Natural killer cell treated with Interleukin-12 subunit alpha and Interleukin-12 subunit beta and Interleukin-15 and Interleukin-18, amount 100 ng/mL, for 72 hours (primary cell): ENCODE measurements around the gene LRIG1. TPM values are rescaled to one million over a fixed set of nuclear protein-coding genes. Genes with fewer than 3 reads are reported as not detected.

Source experiments
- ATAC-seq, 2 donors: fragments of 150-1000 bp; cut with Tn5 transposase in 1 of 2; sonication (Bioruptor Pico), chemical (Tn5 transposase) in 1 of 2; 2 replicates each; pipeline ENCODE4 v1.10.0; 2021
- DNase-seq: peaks from one replicate; pipeline ENCODE4 v3.0.0; 2022; ENCODE audit warnings: low spot score
- H3K27ac Mint-ChIP-seq, 2 donors: 1 replicate in 1 of 2; 2 replicates in 1 of 2; pipeline ENCODE4 v1.8.0; 2022; ENCODE audit warnings: mixed read lengths in 2 of 2, mild to moderate bottlenecking in 1 of 2, moderate library complexity in 1 of 2
- H3K27me3 Mint-ChIP-seq, 2 donors: 1 replicate in 1 of 2; 2 replicates in 1 of 2; pipeline ENCODE4 v1.8.0; 2022; ENCODE audit warnings: mixed read lengths in 2 of 2
- H3K36me3 Mint-ChIP-seq: one replicate; pipeline ENCODE4 v1.8.0; 2022; ENCODE audit warnings: mixed read lengths
- H3K4me1 Mint-ChIP-seq, 2 donors: 1 replicate in 1 of 2; 2 replicates in 1 of 2; pipeline ENCODE4 v1.8.0; 2022; ENCODE audit warnings: low read depth in 2 of 2, mixed read lengths in 2 of 2, mild to moderate bottlenecking in 1 of 2
- H3K4me3 Mint-ChIP-seq: one replicate; pipeline ENCODE4 v1.8.0; 2022; ENCODE audit warnings: mixed read lengths
- H3K9me3 Mint-ChIP-seq: 2 replicates; pipeline ENCODE4 v1.8.0; 2022; ENCODE audit warnings: mixed read lengths
- total RNA-seq, 2 donors: library from RNA; stranded (reverse); gene quantifications; one replicate each; pipeline ENCODE4 v1.2.3, GENCODE V29; 2022

The LRIG1 gene
- total RNA-seq, 2 donors from 2014 or later = 21.6 to 41.1 TPM

DNA sequence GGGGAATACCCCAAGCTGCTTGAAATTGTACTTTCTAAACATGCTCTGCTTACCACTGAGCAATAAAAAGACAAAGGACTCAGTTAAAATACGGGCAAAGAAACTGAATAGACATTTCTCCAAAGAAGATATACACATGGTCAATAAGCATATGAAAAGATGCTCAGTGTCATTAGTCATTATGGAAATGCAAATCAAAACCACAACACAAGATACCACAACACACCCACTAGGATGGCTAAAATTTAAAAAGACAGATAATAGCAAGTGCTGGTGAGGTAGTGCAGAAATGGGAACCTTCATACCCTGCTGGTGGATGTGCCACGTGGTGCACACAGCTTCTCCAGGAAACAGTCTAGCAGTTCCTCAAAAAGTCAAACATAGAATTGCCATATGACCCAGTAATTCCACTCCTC is 21.3 kb downstream of the LRIG1 start:
- Mint-ChIP-seq H3K27ac (peak overlapping the region; percentile 72 to 84), H3K27me3 (peaks cover 0 to 8% of the 10 kb centered on the region in 2 donors), H3K4me1 (peaks cover 64 to 67% of the 10 kb centered on the region in 2 donors), H3K4me3 (peak overlapping the region; percentile 71), H3K36me3 (peaks cover 17% of the 10 kb centered on the region), H3K9me3 (peaks cover 3% of the 10 kb centered on the region)
- peak in 1 of 2 donors; percentile 78 for ATAC-seq
- no peak for DNase-seq

DNA sequence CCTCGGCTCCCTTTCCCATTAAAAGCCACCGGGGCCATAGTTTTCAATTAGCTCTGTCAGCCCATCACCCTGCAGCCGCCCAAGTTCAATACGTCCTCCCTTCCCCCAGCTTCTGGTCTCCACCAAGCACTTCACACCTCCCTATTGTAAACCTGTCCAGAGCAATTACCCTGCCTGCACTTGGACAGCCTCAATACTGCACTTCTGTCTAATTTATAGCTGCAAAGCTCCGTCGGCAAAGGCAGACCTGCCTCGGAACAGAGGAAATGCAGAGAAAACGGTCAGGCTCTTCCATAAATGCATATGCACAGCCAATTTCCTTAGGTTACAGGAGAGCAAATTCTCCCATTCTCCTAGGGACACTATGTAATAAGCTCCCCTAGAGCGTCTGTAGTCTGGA is 21.9 kb downstream of the LRIG1 start:
- ATAC-seq = no peak
- DNase-seq = no peak
- Mint-ChIP-seq H3K4me1 (peaks cover 64 to 67% of the 10 kb centered on the region in 2 donors), H3K9me3 (peaks cover 3% of the 10 kb centered on the region), H3K36me3 (peaks cover 17% of the 10 kb centered on the region), H3K27ac (peak overlapping the region; percentile 72 to 84), H3K27me3 (peaks cover 0 to 5% of the 10 kb centered on the region in 2 donors), H3K4me3 (peak overlapping the region; percentile 71)

DNA sequence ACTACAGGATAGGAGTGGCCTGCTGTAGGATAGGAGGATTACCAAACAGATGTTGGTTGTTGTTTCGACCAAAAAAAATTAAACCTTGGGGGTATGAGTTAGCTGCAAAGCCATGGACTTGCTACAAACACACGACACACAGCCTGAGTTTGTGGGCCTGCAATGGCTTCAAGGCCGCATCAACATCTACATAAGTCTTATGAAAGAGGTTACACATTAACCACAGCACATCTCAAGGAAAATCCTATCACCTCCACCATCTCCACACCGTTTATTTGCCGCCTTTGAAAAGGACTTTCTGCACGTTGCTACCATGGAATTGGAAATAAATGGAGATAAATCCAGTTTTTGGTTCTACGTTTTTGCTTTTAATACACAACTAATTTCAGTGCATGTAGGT is 23.0 kb downstream of the LRIG1 start:
- peak overlapping the region; percentile 52 to 84 for H3K27ac Mint-ChIP-seq
- peaks cover 17% of the 10 kb centered on the region for H3K36me3 Mint-ChIP-seq
- peak; percentile 10 to 46 for ATAC-seq
- peaks cover 3% of the 10 kb centered on the region for H3K9me3 Mint-ChIP-seq
- peak overlapping the region; percentile 71 for H3K4me3 Mint-ChIP-seq
- peaks cover 0 to 5% of the 10 kb centered on the region in 2 donors for H3K27me3 Mint-ChIP-seq
- peaks cover 66 to 67% of the 10 kb centered on the region in 2 donors for H3K4me1 Mint-ChIP-seq
- DNase-seq = no peak

DNA sequence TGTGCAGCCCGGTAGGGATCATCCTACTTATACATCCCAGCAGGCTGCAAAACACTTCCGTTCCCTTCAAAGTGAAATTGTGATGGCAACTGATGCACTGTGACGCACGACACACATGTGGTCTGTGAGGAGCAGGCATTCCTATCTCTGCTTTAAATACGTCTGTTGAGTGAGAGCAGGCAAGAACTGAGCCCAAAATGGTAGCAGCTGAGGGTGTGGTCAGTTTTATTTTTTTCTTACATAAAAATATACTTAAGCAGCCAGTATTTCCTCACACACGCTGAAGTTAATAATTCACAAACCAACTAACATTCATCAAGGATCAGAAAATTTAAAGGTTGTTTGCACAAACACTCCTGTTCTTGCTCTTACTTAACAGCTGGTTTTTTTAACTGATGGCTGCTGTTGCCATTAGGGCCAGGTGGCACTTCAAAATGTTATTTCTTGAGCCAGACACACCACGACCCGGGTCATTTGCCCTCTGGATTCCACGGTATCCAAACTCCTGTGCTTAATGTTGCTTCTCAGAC is 23.9 kb downstream of the LRIG1 start:
- peak overlapping the region in 1 of 2 donors; percentile 84 for H3K27ac Mint-ChIP-seq
- peaks cover 0 to 2% of the 10 kb centered on the region in 2 donors for H3K27me3 Mint-ChIP-seq
- no peak overlapping the region for H3K4me3 Mint-ChIP-seq
- H3K36me3 Mint-ChIP-seq = peaks cover 17% of the 10 kb centered on the region
- DNase-seq (no peak), ATAC-seq (no peak)
- H3K9me3 Mint-ChIP-seq = peaks cover 3% of the 10 kb centered on the region
- peaks cover 68 to 72% of the 10 kb centered on the region in 2 donors for H3K4me1 Mint-ChIP-seq

DNA sequence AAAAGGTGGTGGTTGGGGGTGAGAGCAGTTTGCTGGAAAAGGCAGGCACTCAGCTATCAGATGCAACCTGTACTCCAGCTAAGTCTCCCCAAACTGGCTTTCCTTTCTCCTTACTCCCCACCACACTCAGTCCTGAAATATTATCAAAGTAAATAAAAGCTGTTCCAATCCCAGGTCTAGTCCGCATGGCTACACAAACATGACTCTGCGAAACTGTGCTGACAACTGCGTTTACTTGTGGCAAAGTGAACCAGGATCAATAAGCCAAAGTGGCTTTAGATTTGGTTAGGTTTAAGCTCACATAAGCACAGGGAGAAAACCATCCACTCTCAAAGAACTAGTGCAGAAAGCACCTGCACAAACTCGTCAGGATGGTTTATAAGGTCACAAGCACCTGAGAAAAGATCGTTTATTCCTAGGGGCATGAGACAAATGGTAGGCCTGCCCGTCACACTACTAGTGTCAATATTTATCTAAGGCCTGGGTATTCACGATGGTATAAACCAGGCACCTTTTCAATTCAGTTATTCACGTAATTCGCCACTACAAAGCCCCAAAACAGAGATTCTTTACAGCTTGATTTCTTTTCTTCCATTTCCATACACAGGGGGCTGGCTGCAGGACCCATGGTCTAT is 25.3 kb downstream of the LRIG1 start:
- H3K27ac Mint-ChIP-seq = no peak overlapping the region
- peaks cover 61 to 64% of the 10 kb centered on the region in 2 donors for H3K4me1 Mint-ChIP-seq
- no peak overlapping the region for H3K4me3 Mint-ChIP-seq

DNA sequence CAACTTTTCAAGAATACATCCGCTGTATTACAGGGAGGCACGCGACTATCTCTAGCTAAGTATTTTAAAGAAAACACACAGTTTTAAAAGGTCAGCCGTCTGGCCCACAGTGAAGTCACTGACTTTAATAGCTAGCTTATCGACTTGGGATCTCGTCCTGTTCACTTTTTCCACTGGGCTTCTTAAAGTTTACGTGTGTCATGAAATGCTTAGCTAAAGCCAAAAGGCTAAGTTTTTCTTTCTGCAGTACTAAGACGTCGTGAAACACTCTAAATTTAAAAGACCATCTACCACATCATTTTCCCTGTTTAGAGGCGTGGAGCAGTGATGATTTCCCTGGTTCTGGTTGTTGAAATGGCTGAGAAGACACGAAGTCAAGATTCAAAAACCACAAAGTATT is 27.1 kb downstream of the LRIG1 start:
- ATAC-seq = no peak
- Mint-ChIP-seq H3K4me1 (peaks cover 60 to 61% of the 10 kb centered on the region in 2 donors), H3K4me3 (peak overlapping the region; percentile 54), H3K27me3 (no peaks in the 10 kb centered on the region), H3K27ac (no peak overlapping the region), H3K36me3 (no peaks in the 10 kb centered on the region), H3K9me3 (no peaks in the 10 kb centered on the region)
- DNase-seq = no peak

More for the DNA sequence above, 25.3 kb downstream of the LRIG1 start:
- peaks cover 3% of the 10 kb centered on the region for H3K9me3 Mint-ChIP-seq
- no peak for ATAC-seq
- peaks cover 15% of the 10 kb centered on the region for H3K36me3 Mint-ChIP-seq
- DNase-seq = no peak
- peaks cover 0 to 2% of the 10 kb centered on the region in 2 donors for H3K27me3 Mint-ChIP-seq

DNA sequence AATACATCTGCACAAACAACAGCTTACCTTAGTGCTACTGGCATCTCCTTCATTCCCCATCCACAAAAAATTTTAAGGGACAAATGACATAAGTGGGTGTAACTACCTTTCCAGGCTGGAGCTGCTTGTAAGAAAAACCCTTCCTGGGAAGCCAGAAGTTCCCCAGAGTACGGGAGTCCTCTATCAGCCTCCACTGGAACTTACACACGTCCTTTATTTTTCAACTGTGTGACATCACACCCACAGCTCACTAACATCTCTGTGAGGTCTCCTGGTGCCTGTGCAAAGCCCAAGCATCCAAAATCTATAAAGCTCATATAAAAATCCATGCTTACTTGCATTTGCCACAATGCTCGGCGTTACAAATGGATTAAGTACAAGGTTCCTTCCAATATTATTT is 27.6 kb downstream of the LRIG1 start:
- H3K27ac Mint-ChIP-seq = no peak overlapping the region
- ATAC-seq = no peak
- H3K4me3 Mint-ChIP-seq = peak overlapping the region; percentile 54
- H3K27me3 Mint-ChIP-seq = no peaks in the 10 kb centered on the region
- DNase-seq = no peak
- H3K36me3 Mint-ChIP-seq = no peaks in the 10 kb centered on the region
- peaks cover 60 to 61% of the 10 kb centered on the region in 2 donors for H3K4me1 Mint-ChIP-seq
- no peaks in the 10 kb centered on the region for H3K9me3 Mint-ChIP-seq

DNA sequence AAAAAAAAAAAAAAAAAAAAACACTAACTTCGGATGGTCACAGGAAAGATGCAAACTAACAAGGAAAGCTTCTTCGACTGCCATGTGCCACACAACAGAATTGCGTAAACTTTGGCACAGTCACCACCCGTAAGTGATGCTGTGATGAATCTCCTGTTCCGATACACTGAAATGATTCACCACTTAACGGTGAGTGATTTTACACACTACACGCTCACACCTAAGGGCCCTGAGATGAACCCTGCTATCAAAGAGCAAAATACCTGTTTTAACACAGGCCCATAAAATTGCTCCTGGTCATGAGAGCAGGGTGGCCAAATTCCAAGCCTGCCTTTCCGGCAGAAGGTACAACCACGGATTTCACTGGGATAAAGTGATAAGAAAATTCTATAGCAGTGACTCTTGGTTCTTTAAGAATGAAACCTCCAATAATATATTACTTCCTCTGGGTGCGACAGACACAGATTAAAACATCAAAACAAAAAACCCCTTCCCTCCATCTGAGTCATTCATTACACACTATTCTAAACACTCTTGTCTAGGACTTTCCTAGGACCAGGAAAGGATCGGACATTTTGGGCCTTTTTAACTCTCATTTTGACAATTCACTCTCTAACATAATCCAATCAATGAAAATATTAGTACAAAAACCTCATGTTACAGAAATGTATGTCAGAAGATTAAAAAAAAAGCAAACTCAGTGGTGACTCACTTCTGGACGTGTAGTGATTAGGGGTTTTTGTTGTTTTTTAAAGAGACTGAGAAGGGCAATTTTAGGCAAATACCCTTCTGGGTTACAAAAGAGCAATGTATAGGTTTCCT is 28.3 kb downstream of the LRIG1 start:
- H3K4me3 Mint-ChIP-seq = peak overlapping the region; percentile 54
- peak; percentile 66 for DNase-seq
- H3K9me3 Mint-ChIP-seq = no peaks in the 10 kb centered on the region
- H3K36me3 Mint-ChIP-seq = no peaks in the 10 kb centered on the region
- no peak overlapping the region for H3K27ac Mint-ChIP-seq
- H3K27me3 Mint-ChIP-seq = no peaks in the 10 kb centered on the region
- H3K4me1 Mint-ChIP-seq = peaks cover 60 to 61% of the 10 kb centered on the region in 2 donors
- ATAC-seq = peak; percentile 86 to 88

DNA sequence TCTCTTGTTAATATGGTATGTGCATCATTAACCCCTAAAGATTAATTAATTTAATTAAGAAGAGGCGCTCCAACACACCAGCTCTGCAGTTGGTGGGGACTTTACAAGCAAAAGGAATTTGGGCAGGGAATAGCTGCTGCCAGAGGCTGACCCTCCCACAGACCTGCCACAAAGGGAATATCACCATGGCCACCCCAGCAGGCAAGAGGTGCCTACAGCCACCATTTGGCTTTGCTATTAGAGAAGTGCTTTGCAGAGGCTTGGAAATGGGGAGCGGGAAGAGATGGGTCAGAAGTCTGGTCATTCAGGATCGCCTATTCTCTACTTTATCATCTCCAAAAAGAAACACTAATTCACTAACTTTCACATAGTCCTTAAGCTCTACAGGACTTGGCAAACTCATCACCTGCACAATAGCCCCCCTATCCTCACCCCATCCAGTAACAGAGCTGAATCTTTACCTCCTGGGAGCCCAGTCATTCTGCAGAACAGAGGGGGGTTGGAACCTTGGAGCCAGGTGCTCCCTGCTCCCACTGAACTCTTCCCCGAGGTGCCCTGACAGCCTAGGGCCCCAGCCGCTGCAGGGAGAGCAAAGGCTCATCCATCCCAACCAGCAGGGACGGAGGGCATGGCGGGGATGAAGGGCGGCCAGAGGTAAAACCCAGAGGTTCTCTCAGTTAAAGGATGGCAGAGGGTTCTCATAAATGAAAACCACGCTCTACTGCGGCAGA is 29.7 kb downstream of the LRIG1 start:
- H3K27me3 Mint-ChIP-seq = no peaks in the 10 kb centered on the region
- H3K36me3 Mint-ChIP-seq = no peaks in the 10 kb centered on the region
- H3K27ac Mint-ChIP-seq = peak overlapping the region in 1 of 2 donors; percentile 91
- peaks cover 60 to 61% of the 10 kb centered on the region in 2 donors for H3K4me1 Mint-ChIP-seq
- no peak for DNase-seq
- ATAC-seq = no peak
- H3K9me3 Mint-ChIP-seq = no peaks in the 10 kb centered on the region
- H3K4me3 Mint-ChIP-seq = peak overlapping the region; percentile 54

DNA sequence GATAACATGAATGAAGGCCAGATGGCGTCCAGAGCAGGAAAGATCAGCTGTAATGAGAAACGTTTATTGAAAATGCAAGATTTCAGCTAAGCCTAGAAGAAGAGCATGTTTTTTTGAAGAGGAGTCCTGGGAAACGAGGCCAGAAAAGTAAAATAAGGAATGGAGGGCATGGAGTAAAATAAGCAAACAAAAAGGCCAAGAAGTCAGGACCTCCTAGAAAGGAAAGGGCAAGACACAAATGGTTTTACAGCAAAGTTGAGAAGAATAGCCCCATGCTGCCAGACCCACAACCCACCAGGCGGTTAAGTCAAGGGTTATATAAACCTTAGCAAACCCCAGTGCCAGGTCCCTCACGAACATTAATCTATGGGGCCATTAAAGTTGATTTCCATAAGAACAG is 30.5 kb downstream of the LRIG1 start:
- Mint-ChIP-seq H3K9me3 (no peaks in the 10 kb centered on the region), H3K27me3 (no peaks in the 10 kb centered on the region), H3K4me3 (peak overlapping the region; percentile 28), H3K27ac (peak overlapping the region; percentile 88 to 91), H3K4me1 (peaks cover 64 to 67% of the 10 kb centered on the region in 2 donors), H3K36me3 (no peaks in the 10 kb centered on the region)
- ATAC-seq (no peak), DNase-seq (no peak)

DNA sequence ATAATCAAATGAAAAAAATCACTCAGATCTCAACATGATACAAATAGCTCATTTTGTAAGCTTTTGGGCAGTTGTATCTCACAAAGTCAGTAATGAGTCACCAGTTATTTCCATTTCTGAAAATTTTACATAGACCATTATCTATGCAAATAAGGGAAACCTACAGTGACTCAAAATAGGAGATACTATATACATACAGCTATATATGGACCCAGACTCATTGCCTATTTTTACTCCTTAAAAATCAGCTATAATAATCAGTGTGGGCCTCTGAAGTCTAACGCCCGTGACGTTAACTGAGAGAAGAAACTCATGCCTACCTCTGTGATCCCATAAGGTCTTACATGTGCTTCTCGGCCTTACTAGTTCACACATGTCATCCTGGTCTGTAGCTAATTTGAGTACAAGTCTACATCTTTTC is 31.6 kb downstream of the LRIG1 start:
- DNase-seq (no peak), ATAC-seq (peak; percentile 78 to 82)
- H3K27me3 Mint-ChIP-seq = no peaks in the 10 kb centered on the region
- peak overlapping the region; percentile 88 to 91 for H3K27ac Mint-ChIP-seq
- peak overlapping the region; percentile 77 for H3K4me3 Mint-ChIP-seq
- no peaks in the 10 kb centered on the region for H3K9me3 Mint-ChIP-seq
- H3K4me1 Mint-ChIP-seq = peaks cover 63 to 65% of the 10 kb centered on the region in 2 donors
- H3K36me3 Mint-ChIP-seq = no peaks in the 10 kb centered on the region

DNA sequence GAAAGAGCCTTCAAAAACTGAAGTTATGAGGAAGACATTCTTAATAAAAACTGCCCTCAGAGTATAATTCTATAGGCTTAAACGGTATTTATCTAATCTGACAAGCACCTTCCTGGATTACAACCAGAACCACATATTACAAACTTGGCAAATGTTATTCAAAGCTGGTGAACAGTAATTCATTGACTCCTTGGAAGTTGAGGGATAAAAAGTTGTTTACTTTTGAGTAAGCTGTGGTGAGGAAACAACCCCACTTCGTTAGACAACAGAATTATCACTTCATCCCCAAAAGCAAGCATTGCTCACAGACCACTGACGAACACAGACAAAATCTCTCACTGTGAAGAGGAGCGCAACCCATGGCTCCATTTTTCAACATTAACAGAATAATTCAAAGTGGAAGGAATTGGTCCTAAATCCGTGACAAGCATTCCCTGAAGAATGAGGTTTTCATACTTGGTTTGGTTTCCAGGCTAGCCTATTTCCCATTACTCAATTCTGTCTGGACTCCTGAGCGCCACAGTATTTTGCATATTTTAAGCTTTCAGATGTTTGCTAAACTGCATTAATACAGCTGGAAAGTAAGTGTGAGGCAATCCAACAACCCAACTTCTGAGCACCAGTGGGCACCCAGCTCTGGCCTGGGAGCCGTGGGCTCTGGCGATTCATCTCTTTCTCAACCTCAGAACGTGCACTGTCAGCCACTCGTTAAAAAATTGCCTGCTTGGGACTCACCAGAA is 32.7 kb downstream of the LRIG1 start:
- Mint-ChIP-seq H3K4me1 (peaks cover 59 to 60% of the 10 kb centered on the region in 2 donors), H3K36me3 (no peaks in the 10 kb centered on the region), H3K27me3 (peaks cover 0 to 3% of the 10 kb centered on the region in 2 donors), H3K4me3 (peak overlapping the region; percentile 77), H3K27ac (peak overlapping the region; percentile 88 to 91), H3K9me3 (no peaks in the 10 kb centered on the region)
- DNase-seq (no peak), ATAC-seq (peak in 1 of 2 donors; percentile 3)
